ENCODE data around the gene SDC1. TPM values are rescaled to one million over a fixed set of nuclear protein-coding genes. Genes with fewer than 3 reads are reported as not detected.

The SDC1 gene, protein sequence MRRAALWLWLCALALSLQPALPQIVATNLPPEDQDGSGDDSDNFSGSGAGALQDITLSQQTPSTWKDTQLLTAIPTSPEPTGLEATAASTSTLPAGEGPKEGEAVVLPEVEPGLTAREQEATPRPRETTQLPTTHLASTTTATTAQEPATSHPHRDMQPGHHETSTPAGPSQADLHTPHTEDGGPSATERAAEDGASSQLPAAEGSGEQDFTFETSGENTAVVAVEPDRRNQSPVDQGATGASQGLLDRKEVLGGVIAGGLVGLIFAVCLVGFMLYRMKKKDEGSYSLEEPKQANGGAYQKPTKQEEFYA
- 10 to 100 TPM in 1 of 2 donors, 1 to 10 TPM in 1; 6.5 to 11.7 TPM for total RNA-seq

DNA sequence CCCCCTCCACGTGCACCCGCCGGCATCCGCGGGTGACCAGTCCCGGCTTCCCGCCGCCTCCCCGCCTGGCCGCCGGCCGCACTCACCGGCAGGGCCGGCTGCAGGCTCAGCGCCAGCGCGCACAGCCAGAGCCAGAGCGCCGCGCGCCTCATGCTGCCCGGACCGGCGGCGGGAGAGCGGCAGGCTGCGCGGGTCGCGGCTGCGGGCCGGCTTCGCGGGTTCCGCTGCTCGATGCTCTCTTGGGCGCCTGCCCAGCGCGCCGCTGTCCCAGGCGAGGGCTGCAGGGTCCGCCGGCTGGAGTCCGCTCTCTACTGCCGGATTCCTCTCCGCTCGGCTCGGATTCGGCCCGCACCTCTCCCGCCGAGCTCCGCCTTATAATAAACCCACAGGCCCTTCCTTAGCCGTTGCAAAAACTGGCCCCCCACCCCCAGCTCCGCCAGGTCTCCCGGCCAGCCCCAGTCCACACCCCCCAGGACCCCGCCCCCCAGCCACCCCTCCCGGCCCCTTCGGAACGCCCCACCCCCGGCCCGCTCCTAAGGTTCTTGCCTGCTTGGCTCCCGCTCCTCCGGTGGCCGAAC is at the start of gene SDC1:
TSS of gene SDC1 (minus strand) at position 415 of the 578 bp plus-strand sequence. CDS start at position 152, 263 bp downstream.

Small RNA genes lying within 50 kb of the gene (small RNA-seq; reads per million reads assigned to genes)
- gene RN7SL140P, result 0 reads per million in 2 donors
- gene RNU6-961P, result 0 reads per million in 2 donors
- gene RNU7-113P, result 0 to 0.09 reads per million in 2 donors

Other genes with a start within 250 kb of the SDC1 start
- gene WDR35, start 235.0 kb downstream of the SDC1 start, total RNA-seq, result 10 to 100 TPM; 16.9 to 24.0 TPM
- gene MATN3, start 212.5 kb downstream of the SDC1 start, total RNA-seq, result 1 to 10 TPM; 1.0 to 1.3 TPM
- gene LAPTM4A, start 173.5 kb downstream of the SDC1 start, total RNA-seq, result 100 to 1,000 TPM; 106 to 125 TPM
- 10 to 100 TPM; 38.9 to 53.3 TPM for gene PUM2, start 125.7 kb upstream of the SDC1 start, total RNA-seq
- gene RHOB, start 221.9 kb upstream of the SDC1 start, total RNA-seq, result 100 to 1,000 TPM; 111 to 145 TPM